ENCODE data around the gene BMP7.
"Not testable (repeated sequence)": the region's sequence is repeated elsewhere in the genome, so short reads cannot be mapped to it uniquely, and the experiment has no call there.

The BMP7 gene

GRCh38 chr20:57166568-57167291 lies 99.7 kb downstream of the BMP7 start:
- no peak for DNase-seq (ENCODE audit: low spot score)

- no peak for DNase-seq (ENCODE audit: low spot score)
Observed at GRCh38 chr20:57165427-57166004, 100.9 kb downstream of the BMP7 start.

GRCh38 chr20:57164872-57165271 lies 101.6 kb downstream of the BMP7 start:
- DNase-seq (ENCODE audit: low spot score): no peak

GRCh38 chr20:57163041-57163440 lies 103.4 kb downstream of the BMP7 start:
- no peak for DNase-seq (ENCODE audit: low spot score)

GRCh38 chr20:57162362-57162652 lies 104.1 kb downstream of the BMP7 start:
- DNase-seq (ENCODE audit: low spot score): no peak

GRCh38 chr20:57161478-57162361 lies 104.7 kb downstream of the BMP7 start:
- DNase-seq (ENCODE audit: low spot score): no peak

- DNase-seq (ENCODE audit: low spot score): no peak
Observed at GRCh38 chr20:57160985-57161384, 105.5 kb downstream of the BMP7 start.

- DNase-seq (ENCODE audit: low spot score): no peak
Observed at GRCh38 chr20:57159945-57160610, 106.4 kb downstream of the BMP7 start.

- no peak for DNase-seq (ENCODE audit: low spot score)
Observed at GRCh38 chr20:57159193-57159851, 107.1 kb downstream of the BMP7 start.

- DNase-seq (ENCODE audit: low spot score): no peak
Observed at GRCh38 chr20:57158474-57158873, 108.0 kb downstream of the BMP7 start.

- not testable (repeated sequence) for DNase-seq (ENCODE audit: low spot score)
Observed at GRCh38 chr20:57157787-57158186, 108.7 kb downstream of the BMP7 start.

- DNase-seq (ENCODE audit: low spot score): no peak
Observed at GRCh38 chr20:57157106-57157691, 109.2 kb downstream of the BMP7 start.

- DNase-seq (ENCODE audit: low spot score): no peak
Observed at GRCh38 chr20:57156011-57156729, 110.3 kb downstream of the BMP7 start.

GRCh38 chr20:57155415-57155814 lies 111.0 kb downstream of the BMP7 start:
- no peak for DNase-seq (ENCODE audit: low spot score)

- DNase-seq (ENCODE audit: low spot score): no peak
Observed at GRCh38 chr20:57153238-57153905, 113.1 kb downstream of the BMP7 start.

- no peak for DNase-seq (ENCODE audit: low spot score)
Observed at GRCh38 chr20:57152557-57152956, 113.9 kb downstream of the BMP7 start.

GRCh38 chr20:57150559-57150958 lies 115.9 kb downstream of the BMP7 start:
- no peak for DNase-seq (ENCODE audit: low spot score)

- no peak for DNase-seq (ENCODE audit: low spot score)
Observed at GRCh38 chr20:57148263-57148662, 118.2 kb downstream of the BMP7 start.

- no peak for DNase-seq (ENCODE audit: low spot score)
Observed at GRCh38 chr20:57147185-57147584, 119.3 kb downstream of the BMP7 start.

GRCh38 chr20:57146155-57146554 lies 120.3 kb downstream of the BMP7 start:
- DNase-seq (ENCODE audit: low spot score): no peak

Measured in ecto neural progenitor cell (in vitro differentiated cells).